Inflammatory macrophage treated with lipopolysaccharide for 1 hour (primary cell): ENCODE data around the gene TECPR1.

Experiments
- DNase-seq, 2 donors: peaks; one replicate each; pipeline ENCODE4 v3.0.0-alpha.2; 2020 to 2022

The TECPR1 gene

DNA sequence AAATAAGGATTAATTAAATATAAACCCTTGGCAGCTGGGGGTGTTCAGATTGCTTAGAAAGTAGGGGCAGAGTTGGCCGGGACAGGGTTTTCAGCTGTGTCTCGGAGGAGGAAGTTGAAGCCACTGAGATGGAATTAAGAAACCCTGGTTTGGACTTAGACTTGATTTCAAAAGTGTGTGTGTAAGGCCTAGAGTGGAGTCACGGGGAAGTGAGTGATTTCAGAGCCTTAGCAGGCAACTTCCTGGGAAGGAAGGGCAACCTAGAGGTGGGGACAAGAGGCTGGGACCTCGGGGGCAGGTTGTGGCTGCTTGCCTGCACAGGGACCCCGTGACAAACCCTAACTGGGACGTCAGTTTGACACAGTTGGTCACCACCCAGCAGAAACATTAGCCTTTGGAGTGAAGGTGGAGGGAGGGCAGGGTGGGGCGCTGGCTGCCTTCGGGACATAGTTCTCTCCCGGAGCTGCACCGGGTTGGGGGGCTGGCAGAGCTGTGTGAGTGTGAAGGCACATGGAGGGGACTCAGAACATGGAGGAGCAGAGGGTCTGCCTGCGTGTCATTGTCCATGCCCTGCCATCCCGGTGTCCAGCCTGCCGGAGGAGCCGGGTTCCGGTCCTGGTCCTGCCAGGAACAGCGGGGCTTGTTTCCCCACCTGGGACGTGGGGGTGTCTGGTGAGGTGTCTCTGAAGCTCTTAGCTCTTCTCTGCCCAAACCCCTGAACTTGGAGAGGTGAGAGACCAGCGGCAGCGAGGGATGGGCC lies 31.3 kb upstream of the TECPR1 start:
- peak; percentile 87 to 97 for DNase-seq

GRCh38 chr7:98282703-98283102 lies 30.7 kb upstream of the TECPR1 start:
- no peak for DNase-seq

GRCh38 chr7:98281757-98282606 lies 29.9 kb upstream of the TECPR1 start:
- DNase-seq, result peak in 1 of 2 donors; percentile 57

DNA sequence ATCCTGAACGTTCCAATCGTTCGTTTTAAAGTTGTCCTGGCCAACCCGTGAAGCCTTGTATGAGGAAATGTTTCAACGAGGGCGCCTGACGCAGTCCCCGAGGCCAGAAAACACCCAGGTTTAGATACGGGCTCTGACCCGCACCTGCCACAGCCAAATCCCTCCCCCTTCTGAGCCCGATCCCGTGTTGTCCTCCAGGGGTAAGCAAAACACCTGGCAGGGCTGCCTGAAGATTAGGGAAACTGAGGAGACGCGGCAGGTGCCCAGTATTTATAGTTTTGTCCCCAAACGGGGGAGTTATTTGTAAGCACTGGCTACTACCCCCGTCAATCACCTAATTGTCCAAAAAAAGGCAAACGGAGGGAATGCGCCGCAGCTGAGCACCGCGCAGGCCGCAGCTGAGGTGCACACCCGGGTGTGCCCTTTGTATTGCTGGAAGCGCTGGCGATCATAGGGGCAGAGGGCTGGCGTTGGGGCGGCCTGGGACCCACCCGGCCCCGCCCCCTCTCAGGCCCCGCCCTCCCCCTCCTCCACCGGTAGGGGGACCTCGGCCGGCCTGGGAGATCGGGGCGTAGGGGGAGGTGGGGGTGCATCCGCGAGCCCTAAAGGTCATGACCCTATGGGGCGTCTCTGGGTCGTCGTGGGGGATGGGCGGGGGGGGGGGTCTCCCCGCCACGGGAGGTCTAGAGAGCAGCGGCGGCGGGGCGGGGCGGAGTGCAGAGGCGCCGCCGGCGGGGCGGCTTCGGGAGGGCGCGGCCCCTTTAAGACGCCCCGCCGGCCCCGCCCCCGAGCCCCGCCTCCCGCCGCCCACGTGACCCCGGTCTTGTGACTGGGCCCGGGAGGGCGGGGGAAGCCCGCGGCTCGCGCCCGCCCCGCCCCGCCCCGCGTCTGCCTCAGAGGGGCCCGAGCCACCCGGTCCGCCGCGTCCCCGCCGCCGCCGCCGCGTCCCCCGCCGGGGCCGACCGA lies 29.0 kb upstream of the TECPR1 start, which contains the start of gene BRI3:
Gene BRI3, plus strand, starts transcription at position 896 of the 966 bp plus-strand sequence. CDS start 110 bp downstream, outside the sequence.
- peak; percentile 86 to 96 for DNase-seq

DNA sequence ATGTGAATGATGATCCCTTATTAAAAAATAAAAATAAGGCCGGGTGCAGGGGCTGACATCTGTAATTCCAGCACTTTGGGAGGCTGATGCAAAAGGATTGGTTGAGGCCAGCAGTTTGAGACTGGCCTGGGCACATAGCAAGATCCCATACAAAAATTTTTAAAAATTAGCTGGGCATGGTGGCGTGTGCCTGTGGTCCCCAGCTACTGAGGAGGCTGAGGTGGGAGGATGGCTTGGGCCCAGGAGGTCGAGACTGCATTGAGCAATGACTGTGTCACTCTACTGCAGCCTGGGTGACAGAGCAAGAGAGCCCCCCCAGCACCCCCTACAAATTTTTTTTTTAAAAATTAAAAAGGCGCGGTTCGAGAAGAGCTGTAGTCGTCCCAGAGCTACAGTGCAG lies 28.3 kb upstream of the TECPR1 start:
- no peak for DNase-seq

GRCh38 chr7:98278936-98279335 lies 26.9 kb upstream of the TECPR1 start:
- DNase-seq, result no peak

GRCh38 chr7:98278408-98278807 lies 26.4 kb upstream of the TECPR1 start:
- DNase-seq, result no peak

DNA sequence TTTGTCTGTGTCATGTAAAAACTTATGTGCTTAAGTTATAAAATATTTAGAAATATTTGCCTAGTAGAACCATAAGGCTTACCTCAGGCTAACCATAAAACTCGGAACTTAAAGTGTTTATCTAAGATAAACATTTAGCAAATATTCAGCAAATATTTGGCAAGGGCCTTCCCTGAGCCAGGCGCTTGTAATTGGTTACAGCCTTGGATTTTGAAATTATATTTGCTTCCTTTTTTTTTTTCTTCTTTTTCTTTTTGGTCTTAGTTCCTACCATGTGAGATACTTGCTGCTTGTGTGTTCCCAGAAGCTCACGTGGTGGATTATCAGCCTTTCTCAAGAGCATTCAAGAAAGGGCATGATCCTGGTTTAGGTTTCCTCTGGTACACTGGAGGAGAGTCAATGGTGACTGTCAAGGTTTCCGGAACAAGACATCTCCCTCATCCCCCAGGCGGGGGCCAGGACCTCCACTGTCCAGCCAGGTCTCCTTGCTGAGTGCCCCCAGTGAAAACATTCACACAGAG lies 24.3 kb upstream of the TECPR1 start:
- DNase-seq, result peak; percentile 80 to 87

DNA sequence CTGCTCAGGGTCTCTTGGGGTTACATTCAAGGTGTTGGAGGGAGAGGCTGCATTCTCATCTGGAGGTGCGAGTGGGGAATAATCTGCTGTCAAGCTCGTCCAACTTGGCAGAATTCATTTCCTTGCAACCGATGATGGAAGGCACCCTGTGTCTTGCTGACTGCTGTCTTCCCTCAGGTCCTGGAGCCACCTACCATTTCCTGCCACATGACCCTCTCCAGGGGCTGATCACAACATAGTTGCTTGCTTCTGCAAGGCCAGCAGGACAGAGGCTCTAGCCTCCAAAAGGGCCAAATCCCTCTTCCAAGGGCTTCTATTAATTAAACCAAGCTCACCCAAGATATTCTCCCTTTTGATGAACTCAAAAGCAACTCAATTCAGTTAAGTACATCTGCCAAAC lies 15.3 kb upstream of the TECPR1 start:
- DNase-seq, result peak in 1 of 2 donors; percentile 59

- DNase-seq, result no peak
Measured at GRCh38 chr7:98266840-98267239, 14.8 kb upstream of the TECPR1 start.

DNA sequence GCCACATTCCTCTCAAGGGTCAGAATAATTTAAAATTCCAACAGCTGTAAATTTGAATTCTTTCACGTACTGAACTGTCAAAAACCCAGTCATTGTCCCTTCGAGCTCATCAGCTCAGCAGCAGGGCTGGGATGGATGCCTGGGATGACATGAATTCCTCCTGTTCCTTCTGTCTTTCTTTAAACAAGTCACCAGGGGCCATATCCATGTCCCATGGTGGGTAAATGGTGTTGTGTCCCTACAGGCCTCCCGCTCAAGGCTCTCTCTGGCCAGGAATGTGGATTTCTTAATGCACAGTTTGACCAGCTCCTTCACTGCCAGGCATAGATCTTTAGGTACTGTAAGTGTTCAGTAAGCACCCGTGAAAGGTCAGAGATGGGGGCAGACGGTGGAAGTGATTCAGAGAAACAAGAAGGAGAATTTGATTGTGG lies 13.8 kb upstream of the TECPR1 start:
- no peak for DNase-seq

- DNase-seq, result no peak
Measured at GRCh38 chr7:98257701-98258100, 5.7 kb upstream of the TECPR1 start.

DNA sequence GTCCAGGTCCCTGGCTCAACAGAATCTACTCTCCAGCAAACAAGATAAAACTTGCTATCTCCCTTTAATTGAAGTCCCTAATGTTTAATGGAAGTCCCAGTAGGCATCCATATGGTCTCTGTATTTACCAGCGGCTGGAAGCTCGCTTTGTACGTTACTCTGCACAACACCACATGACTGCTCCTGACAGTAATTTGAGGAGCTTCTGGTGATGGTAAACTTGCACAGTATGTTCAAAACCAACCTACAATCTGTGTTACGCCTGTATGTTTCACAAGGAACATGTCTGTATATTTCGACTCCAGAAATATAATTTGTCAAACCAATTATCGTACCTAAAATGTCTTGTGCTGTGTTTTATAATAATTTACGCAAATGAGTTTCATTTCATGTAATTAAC lies 4.4 kb upstream of the TECPR1 start:
- no peak for DNase-seq

GRCh38 chr7:98254951-98255610 lies 3.0 kb upstream of the TECPR1 start:
- peak; percentile 37 to 57 for DNase-seq

- no peak for DNase-seq
Measured at GRCh38 chr7:98254516-98254915, 2.5 kb upstream of the TECPR1 start.

- DNase-seq, result no peak
Measured at GRCh38 chr7:98252425-98253054, 508 bp upstream of the TECPR1 start.

DNA sequence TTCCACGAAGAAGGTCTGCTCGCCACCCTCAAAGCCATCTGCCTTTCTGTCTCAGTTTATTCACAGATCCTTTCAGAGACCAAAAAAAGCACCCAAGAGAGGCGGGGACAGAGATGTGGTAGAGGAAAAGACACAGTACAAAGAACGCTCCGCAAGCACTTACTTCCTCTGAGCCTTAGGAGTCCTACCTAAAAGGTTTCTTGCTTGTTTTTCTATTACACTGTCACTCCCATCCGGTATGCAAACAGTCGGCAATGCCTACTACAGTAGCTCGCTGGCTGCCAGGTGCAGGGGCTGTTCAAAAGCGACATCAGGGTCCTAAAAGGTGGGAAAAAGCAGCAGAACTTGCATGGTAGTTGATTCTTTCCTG lies 816 bp downstream of the TECPR1 start:
- no peak for DNase-seq

- DNase-seq, result peak in 1 of 2 donors; percentile 0
Measured at GRCh38 chr7:98250789-98251188, 1.2 kb downstream of the TECPR1 start.

DNA sequence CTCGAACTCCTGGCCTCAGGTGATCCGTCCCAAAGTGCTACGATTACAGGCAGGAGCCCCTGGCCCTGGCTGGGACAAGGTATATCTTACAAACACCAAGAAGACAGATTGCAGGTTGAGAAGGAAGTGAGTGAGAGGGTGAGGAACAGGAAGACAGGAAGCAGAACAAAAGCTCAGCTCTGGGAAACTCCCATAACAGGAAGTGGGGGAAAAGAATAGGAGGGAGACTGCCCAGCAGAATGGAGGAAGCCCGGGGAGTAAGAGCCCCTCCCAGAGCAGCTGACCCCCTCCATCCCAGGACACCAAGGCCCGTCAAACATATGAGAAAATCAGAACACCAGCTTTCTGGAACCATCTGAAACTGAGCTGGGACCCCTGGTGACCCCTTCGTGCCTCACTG lies 2.9 kb downstream of the TECPR1 start:
- peak; percentile 49 to 58 for DNase-seq

DNA sequence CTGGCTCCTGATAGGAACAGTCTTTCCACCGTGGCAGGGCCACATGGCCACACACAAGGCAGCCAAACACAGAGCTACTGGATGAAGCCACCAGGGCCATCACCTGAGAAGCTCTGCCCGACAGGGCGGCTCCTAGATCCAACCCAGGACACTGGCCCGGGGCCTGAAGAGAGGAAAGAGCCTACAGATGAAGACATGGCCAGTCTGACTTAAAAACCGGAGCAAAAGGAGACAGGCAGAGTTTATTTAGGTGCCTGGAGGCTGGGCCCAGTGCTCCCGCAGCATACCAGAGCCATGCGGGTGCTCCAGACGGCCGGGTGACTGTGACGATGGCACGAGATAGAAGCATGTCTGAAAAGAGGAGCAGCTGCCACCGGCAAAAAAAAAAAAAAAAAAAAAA lies 3.9 kb downstream of the TECPR1 start:
- no peak for DNase-seq

DNA sequence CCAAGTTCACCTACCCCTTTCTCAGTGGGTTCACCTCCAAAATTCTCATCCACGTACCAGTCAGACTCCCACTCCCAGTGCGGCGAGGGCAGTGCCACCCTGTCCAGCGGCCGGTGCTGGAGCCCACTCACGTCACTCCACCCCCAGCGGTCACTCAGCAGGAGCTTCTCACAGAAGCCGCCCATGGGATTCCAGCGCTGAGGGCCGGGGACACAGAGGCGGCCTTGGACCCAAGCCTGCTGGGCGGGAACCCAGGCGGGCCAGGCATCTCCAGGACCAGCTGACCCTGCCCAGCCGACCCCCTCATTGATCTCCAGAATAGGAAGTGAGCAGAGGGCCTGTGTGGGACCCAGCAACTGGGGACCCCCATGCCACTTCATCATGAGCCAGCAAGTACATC lies 7.2 kb downstream of the TECPR1 start:
- DNase-seq, result no peak

DNA sequence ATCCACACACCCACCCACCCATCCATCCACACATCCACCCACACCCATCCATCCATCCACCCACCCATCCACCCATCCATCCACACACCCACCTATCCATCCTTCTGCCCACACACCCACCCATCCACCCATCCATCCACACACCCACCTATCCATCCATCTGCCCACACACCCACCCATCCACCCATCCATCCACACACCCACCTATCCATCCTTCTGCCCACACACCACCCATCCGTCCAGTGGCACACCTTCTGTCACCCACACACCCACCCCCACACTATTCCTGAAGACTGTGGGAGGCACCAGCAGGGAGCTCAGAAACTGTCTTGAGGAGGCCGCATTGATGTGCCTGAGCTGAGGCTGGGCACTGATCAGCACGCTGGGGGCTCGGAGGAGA lies 9.1 kb downstream of the TECPR1 start:
- DNase-seq, result no peak
